Nephron (organoid): Measurements from ENCODE around the gene SV2B.

Experiments
- H3K27ac Mint-ChIP-seq, 3 experiments: 2 replicates each; pipeline ENCODE4 v1.8.0; 2020; ENCODE audit warnings: mixed read lengths in 3 of 3, mild to moderate bottlenecking in 2 of 3, moderate library complexity in 1 of 3
- H3K27me3 Mint-ChIP-seq: 2 replicates; pipeline ENCODE4 v1.8.0; 2021; ENCODE audit warnings: low read depth, mild to moderate bottlenecking, moderate library complexity, mixed read lengths
- H3K36me3 Mint-ChIP-seq: 2 replicates; pipeline ENCODE4 v1.8.0; 2020; ENCODE audit warnings: low read depth, mixed read lengths
- H3K4me1 Mint-ChIP-seq: 2 replicates; pipeline ENCODE4 v1.8.0; 2020; ENCODE audit warnings: mixed read lengths
- H3K4me3 Mint-ChIP-seq, 3 experiments: 2 replicates each; pipeline ENCODE4 v1.8.0; 2020; ENCODE audit warnings: mild to moderate bottlenecking in 3 of 3, mixed read lengths in 3 of 3, moderate library complexity in 2 of 3
- H3K9me3 Mint-ChIP-seq: 2 replicates; pipeline ENCODE4 v1.8.0; 2020; ENCODE audit warnings: mixed read lengths
- TF ChIP-seq, protein P1 (sequence below), 3 experiments: fragments of 200-600 bp; sonication (generic); IDR thresholded peaks; one replicate each; pipeline ENCODE4 v1.5.0; 2021; ENCODE audit warnings: antibody characterized with exemption in 3 of 3; ENCODE audit not compliant: unreplicated experiment in 3 of 3

The SV2B gene, protein sequence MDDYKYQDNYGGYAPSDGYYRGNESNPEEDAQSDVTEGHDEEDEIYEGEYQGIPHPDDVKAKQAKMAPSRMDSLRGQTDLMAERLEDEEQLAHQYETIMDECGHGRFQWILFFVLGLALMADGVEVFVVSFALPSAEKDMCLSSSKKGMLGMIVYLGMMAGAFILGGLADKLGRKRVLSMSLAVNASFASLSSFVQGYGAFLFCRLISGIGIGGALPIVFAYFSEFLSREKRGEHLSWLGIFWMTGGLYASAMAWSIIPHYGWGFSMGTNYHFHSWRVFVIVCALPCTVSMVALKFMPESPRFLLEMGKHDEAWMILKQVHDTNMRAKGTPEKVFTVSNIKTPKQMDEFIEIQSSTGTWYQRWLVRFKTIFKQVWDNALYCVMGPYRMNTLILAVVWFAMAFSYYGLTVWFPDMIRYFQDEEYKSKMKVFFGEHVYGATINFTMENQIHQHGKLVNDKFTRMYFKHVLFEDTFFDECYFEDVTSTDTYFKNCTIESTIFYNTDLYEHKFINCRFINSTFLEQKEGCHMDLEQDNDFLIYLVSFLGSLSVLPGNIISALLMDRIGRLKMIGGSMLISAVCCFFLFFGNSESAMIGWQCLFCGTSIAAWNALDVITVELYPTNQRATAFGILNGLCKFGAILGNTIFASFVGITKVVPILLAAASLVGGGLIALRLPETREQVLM

DNA sequence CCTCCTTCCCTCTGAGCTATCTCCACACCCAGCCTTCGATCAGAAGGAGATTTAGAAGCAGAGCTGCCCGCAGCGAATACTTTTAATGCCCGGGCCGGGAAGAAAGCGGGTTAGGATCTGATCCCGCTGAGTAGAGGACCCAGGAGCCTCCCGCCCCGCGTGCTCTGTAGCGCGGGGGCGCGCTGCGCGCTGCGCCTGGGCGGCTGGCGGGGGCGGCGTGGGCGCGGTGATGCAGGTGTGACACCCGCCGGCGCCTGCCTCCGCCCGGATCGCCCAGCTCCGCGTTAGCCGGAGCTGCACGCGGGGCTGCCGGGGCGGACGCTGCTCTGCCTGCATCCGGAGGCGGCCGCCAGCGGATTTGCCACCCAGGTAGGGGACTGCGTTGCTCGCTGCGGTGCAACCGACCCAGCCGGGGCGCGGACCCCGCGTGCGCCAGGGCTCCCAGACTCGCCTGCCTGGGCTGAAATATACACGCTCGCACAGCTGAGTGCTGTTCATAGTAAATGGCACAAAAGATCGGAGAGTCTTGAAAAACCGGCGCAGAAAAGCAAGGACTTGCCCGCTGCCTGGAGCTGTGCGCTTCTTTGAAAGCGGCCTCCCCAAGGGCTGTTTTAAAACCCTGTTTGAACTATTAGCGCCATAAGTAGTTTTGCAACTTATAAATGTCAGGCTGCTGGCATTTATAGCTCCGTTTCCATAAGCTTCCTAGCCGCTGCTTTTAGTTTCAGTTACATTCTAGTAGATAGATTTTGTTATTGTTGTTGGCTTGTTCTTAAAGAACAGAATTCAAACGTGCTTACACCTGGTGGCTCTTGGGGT is at the start of gene SV2B:
TSS of gene SV2B (plus strand) at position 263 of the 819 bp plus-strand sequence. CDS start 126,007 bp downstream, outside the sequence.
- no peak within 1 kb of the TSS for H3K27ac Mint-ChIP-seq
- peaks cover 94% of the 10 kb centered on the region for H3K27me3 Mint-ChIP-seq
- H3K9me3 Mint-ChIP-seq: peaks cover 9% of the 10 kb centered on the region
- peak within 1 kb of the TSS; percentile 78 to 87 (median 85) for H3K4me3 Mint-ChIP-seq
- peaks cover 18% of the 10 kb centered on the region for H3K4me1 Mint-ChIP-seq
- no peaks in the 10 kb centered on the region for H3K36me3 Mint-ChIP-seq
- TF ChIP-seq, protein P1, sequence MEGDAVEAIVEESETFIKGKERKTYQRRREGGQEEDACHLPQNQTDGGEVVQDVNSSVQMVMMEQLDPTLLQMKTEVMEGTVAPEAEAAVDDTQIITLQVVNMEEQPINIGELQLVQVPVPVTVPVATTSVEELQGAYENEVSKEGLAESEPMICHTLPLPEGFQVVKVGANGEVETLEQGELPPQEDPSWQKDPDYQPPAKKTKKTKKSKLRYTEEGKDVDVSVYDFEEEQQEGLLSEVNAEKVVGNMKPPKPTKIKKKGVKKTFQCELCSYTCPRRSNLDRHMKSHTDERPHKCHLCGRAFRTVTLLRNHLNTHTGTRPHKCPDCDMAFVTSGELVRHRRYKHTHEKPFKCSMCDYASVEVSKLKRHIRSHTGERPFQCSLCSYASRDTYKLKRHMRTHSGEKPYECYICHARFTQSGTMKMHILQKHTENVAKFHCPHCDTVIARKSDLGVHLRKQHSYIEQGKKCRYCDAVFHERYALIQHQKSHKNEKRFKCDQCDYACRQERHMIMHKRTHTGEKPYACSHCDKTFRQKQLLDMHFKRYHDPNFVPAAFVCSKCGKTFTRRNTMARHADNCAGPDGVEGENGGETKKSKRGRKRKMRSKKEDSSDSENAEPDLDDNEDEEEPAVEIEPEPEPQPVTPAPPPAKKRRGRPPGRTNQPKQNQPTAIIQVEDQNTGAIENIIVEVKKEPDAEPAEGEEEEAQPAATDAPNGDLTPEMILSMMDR (IDR thresholded peaks at IDR 0.05; ENCODE audit: unreplicated experiment in 3 of 3): no peak

DNA sequence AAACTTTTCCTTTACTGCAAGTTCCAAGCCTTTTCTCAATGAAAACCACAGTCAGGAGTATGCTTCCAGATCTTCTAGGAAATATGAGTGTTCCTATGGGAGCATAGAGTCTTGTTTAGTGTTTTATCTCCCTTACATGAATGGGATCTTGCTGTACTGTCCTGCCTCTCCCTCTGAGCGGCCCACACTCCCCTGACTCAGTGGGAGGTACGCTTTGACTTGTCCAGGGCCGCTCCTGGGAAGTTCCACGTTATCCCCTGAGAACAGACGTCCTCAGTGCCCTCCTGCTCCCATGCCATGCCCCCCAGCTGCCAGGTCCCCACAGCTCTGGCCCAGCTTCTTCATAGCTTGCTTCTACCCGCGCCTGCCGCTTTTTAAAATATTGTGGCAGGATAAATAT is 48.8 kb upstream of the SV2B start:
- TF ChIP-seq, protein P1 (IDR thresholded peaks at IDR 0.05; ENCODE audit: unreplicated experiment in 3 of 3): no peak
- H3K4me1 Mint-ChIP-seq: no peaks in the 10 kb centered on the region
- H3K4me3 Mint-ChIP-seq: no peak overlapping the region
- H3K27ac Mint-ChIP-seq: no peak overlapping the region
- no peaks in the 10 kb centered on the region for H3K36me3 Mint-ChIP-seq
- H3K27me3 Mint-ChIP-seq: peaks cover 53% of the 10 kb centered on the region
- no peaks in the 10 kb centered on the region for H3K9me3 Mint-ChIP-seq

DNA sequence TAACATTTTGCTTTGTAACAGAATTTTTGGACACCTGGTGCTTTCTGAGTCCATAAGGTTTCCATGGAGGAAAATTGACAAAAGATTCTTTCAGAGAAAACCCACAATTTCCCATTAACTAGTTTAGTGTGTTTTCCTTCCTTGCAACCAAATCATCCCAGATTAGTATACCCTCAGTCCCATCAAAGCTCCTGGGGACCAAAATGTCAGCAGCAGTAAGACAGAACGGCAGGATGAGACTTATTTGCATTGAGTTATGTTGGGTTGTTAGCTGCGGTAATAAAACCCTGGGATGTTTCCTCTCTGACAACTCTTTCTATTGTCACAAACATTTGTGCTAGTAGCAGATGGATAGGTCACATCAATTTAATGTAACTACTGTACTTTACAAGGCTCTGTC is 45.2 kb upstream of the SV2B start:
- no peaks in the 10 kb centered on the region for H3K9me3 Mint-ChIP-seq
- H3K27ac Mint-ChIP-seq: no peak overlapping the region

DNA sequence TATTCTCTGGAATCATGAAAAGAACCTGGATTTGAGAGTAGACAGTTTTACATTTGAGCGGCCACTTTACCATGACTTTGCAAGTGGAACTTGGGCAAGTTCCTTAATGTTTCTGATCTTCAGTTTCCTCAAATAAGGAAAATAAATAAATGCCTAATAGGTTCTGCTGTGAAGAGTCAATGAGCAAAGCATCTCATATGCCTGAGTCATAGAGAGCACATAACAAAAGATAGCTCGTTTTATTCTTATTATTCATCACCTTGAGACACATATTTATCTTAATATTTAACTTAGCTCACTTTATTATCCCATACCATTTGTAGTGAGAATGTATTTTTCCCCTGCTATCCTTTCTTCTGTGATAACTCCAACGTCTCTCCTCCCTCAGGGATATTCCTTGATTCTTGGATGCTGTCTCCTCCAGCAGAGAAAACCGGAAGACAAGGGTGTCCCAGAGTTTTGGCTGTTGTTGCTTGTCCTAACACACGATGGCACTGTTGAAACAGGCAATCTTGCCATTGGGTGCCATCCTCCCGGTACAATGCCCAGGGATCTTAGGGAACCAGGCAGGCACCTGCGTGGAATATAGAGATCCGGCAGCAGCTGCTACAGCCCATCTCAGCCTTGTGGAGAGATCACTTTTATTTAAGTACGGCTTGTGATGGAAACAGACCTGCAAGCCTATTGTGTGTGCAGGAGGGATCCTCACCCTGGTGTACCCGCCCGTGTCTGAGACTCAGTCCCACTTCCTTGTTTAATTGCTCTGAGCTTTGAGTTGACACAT is 44.3 kb upstream of the SV2B start:
- Mint-ChIP-seq H3K36me3 (no peaks in the 10 kb centered on the region), H3K4me3 (no peak overlapping the region), H3K9me3 (no peaks in the 10 kb centered on the region), H3K27ac (no peak overlapping the region), H3K27me3 (peaks cover 80% of the 10 kb centered on the region), H3K4me1 (no peaks in the 10 kb centered on the region)
- TF ChIP-seq, protein P1 (IDR thresholded peaks at IDR 0.05; ENCODE audit: unreplicated experiment in 3 of 3): peak; percentile 76 to 78 (median 77)

More for the DNA sequence above, 45.2 kb upstream of the SV2B start:
- no peak overlapping the region for H3K4me3 Mint-ChIP-seq
- peaks cover 83% of the 10 kb centered on the region for H3K27me3 Mint-ChIP-seq
- H3K4me1 Mint-ChIP-seq: no peaks in the 10 kb centered on the region
- no peaks in the 10 kb centered on the region for H3K36me3 Mint-ChIP-seq
- TF ChIP-seq, protein P1 (IDR thresholded peaks at IDR 0.05; ENCODE audit: unreplicated experiment in 3 of 3): no peak

DNA sequence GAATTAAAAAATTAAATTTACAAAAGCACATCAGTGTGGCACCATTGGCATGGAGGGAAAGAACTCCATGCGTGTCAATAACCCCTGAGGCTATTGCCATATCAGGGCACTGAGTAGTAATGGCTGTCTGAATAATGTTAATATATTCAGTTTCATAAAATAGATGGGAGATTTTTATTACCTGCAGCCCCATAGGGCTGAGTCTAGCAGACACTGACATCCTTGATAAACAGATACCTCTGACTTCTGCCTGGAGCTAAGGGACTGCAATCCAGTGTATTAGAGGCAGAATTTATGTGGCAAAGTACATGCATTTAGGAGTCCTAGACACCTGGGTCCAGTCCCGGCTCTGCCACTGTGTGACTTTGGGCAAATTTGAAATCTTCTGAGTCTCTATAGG is 38.8 kb upstream of the SV2B start:
- Mint-ChIP-seq H3K36me3 (no peaks in the 10 kb centered on the region), H3K27ac (no peak overlapping the region), H3K9me3 (no peaks in the 10 kb centered on the region), H3K4me3 (no peak overlapping the region), H3K27me3 (peaks cover 36% of the 10 kb centered on the region), H3K4me1 (no peaks in the 10 kb centered on the region)
- TF ChIP-seq, protein P1 (IDR thresholded peaks at IDR 0.05; ENCODE audit: unreplicated experiment in 3 of 3): no peak
